Body of pancreas (tissue), 4 donors: ENCODE data around the gene MRPS5.

Source experiments
- POLR2A ChIP-seq, 3 donors: fragments of 450-650 bp; IDR thresholded peaks; one replicate each; pipeline ENCODE4 v1.6.1; 2016; ENCODE audit warnings: antibody characterized with exemption in 3 of 3, mild to moderate bottlenecking in 2 of 3
- TF ChIP-seq, protein P1 (sequence below), 7 experiments: fragments of 450-650 bp in 4 of 7; fragments of 200-600 bp in 3 of 7; sonication (generic) in 3 of 7; IDR thresholded peaks; one replicate each; pipeline ENCODE4 v1.5.1; 2016 to 2019; ENCODE audit warnings: antibody characterized with exemption in 7 of 7

DNA sequence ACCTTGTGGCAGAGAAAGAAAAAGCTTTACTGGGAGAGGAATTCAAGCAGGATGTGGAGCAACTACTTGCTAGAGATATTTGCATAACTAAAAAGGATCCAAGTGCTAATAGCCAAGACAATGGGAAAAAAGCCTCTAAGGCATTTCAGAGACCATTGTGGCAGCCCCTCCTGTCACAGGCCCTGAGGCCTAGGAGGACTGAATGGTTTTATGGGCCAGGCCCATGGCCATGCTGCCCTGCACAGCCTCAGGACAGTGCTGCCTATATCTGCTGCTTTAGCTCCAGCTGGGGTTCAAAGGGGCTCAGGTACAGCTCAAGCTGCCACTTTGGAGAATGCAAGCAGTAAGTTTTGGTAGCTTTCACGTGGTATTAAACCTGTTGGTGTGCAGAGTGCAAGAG, 17.1 kb upstream of the MRPS5 start:
- TF ChIP-seq, protein P1, sequence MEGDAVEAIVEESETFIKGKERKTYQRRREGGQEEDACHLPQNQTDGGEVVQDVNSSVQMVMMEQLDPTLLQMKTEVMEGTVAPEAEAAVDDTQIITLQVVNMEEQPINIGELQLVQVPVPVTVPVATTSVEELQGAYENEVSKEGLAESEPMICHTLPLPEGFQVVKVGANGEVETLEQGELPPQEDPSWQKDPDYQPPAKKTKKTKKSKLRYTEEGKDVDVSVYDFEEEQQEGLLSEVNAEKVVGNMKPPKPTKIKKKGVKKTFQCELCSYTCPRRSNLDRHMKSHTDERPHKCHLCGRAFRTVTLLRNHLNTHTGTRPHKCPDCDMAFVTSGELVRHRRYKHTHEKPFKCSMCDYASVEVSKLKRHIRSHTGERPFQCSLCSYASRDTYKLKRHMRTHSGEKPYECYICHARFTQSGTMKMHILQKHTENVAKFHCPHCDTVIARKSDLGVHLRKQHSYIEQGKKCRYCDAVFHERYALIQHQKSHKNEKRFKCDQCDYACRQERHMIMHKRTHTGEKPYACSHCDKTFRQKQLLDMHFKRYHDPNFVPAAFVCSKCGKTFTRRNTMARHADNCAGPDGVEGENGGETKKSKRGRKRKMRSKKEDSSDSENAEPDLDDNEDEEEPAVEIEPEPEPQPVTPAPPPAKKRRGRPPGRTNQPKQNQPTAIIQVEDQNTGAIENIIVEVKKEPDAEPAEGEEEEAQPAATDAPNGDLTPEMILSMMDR (IDR thresholded peaks at IDR 0.05) = no peak
- TF ChIP-seq POLR2A (IDR thresholded peaks at IDR 0.05) = no peak
